WI38 (cell line): Measurements from ENCODE around the gene SLC38A1.

Experiments used
- H3K4me3 ChIP-seq: 2 replicates; pipeline ENCODE4 v1.5.1; 2011; ENCODE audit warnings: low read depth, mild to moderate bottlenecking, control low read depth, low read length
- CTCF ChIP-seq: IDR thresholded peaks from 2 replicates; pipeline ENCODE4 v1.5.1; 2012; ENCODE audit warnings: low read depth, mild to moderate bottlenecking, control low read depth, low read length

Gene SLC38A1

GRCh38 chr12:46230306-46230705 lies 38.5 kb downstream of the SLC38A1 start:
- no peak for TF ChIP-seq CTCF
- H3K4me3 ChIP-seq = no peak overlapping the region

GRCh38 chr12:46227616-46228015 lies 41.2 kb downstream of the SLC38A1 start:
- H3K4me3 ChIP-seq = no peak overlapping the region
- no peak for TF ChIP-seq CTCF

- no peak overlapping the region for H3K4me3 ChIP-seq
- TF ChIP-seq CTCF = no peak
These were observed 44.5 kb downstream of the SLC38A1 start for GRCh38 chr12:46224386-46224785.

- TF ChIP-seq CTCF = no peak
- no peak overlapping the region for H3K4me3 ChIP-seq
These were observed 45.8 kb downstream of the SLC38A1 start for GRCh38 chr12:46223047-46223446.

- H3K4me3 ChIP-seq = no peak overlapping the region
- TF ChIP-seq CTCF = no peak
These were observed 46.2 kb downstream of the SLC38A1 start for GRCh38 chr12:46222636-46223035.

GRCh38 chr12:46221255-46222128 lies 47.4 kb downstream of the SLC38A1 start:
- no peak overlapping the region for H3K4me3 ChIP-seq
- no peak for TF ChIP-seq CTCF

GRCh38 chr12:46219877-46220655 lies 48.8 kb downstream of the SLC38A1 start:
- no peak overlapping the region for H3K4me3 ChIP-seq
- no peak for TF ChIP-seq CTCF
